Stimulated activated CD8-positive, alpha-beta memory T cell treated with anti-CD3 and anti-CD28 coated beads, Interleukin-12 subunit alpha, Interleukin-12 subunit beta, amount 100 ng/mL, for 24 hours (primary cell): ENCODE data around the gene RSRP1.

Experiments
- DNase-seq: peaks from one replicate; pipeline ENCODE4 v3.0.0-alpha.2; 2020; ENCODE audit errors: extremely low read depth

Gene RSRP1

DNA sequence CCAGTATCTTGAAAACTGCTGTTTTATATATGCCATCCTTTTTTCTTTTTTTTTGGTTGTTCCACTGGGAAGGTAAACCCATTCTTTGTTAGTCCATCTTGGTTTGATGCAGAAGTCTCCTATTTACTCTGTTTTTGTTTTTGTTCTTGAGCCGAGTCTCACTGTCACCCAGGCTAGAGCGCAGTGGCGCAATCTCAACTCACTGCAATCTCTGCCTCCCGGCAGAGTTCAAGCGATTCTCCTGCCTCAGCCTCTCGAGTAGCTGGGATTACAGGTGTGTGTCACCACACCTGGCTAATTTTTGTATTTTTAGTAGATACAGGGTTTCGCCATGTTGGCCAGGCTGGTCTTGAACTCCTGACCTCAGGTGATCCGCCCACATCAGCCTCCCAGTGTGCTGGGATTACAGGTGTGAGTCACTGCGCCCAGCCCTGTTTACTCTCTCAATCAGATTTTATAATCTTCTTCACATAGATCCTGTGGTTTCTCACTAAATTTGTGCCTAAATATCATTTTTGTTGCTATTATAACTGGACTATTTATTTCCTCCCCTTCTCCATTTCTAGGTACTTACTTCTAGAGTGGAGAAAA lies 27.5 kb downstream of the RSRP1 start:
- DNase-seq, result no peak

DNA sequence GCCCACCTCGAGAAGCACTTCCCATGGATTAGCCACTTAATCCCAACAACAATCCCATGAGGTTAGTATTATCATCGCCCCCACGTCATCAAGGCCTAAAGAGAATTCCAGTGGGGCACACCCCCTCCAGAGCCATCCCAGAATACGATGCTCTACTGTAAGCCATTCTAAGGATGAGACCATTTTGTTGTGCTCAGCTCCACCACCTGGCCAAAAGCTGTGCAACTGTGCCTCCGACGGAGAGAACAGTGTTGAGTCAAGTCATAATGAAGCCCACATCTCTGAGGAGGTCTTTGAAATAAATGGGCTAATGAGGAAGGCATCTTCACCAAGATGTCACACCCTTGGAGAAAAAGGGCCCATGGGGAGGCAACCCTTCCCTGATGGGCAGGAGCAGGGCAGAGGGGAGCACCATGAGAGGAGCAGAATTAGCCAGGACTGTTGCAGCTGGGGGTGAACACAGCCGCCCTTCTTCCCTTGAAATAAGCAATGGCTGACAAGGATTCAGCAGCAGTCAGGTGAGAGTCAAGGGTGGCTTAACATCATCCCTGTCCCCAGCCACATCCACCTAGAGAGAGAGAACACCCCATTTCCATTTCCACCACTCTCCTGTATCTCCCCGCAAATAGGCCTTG lies 29.5 kb downstream of the RSRP1 start:
- DNase-seq, result no peak

DNA sequence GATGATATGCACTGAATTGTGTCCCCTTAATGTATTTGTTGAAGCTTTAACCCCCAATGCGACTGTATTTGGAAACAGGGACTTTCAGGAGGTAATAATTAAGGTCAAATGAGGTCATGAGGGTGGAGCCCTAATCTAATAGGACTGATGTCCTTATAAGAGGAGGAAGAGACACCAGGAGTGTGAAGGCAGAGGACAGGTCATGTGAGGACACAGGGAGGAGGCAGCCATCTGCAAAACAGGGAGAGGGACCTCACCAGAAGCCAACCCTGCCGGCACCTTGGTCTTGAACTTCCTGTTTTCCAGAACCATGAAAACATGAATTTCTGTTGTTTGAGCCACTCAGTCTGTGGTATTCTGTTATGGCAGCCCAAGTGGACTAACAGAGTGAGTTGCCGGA lies 30.2 kb downstream of the RSRP1 start:
- no peak for DNase-seq

DNA sequence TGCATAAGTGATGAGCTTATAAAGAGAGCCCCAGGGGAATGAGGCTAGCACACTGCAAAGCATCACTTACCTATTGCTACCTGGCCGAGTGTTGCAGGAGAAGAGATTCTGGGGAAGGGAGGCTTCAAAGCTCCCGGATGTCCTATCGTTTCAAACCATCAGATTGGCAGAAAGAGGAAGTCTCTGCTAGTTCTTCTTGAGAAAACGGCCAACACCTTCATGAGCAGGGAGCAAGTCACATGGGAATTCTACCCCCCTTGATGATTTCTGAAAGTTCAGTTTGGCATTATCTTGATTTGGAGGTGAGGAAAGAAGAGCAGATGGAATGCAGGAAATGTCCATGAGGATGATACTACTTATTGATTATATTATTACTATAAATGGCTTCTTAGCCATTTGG lies 31.1 kb downstream of the RSRP1 start:
- DNase-seq, result no peak

DNA sequence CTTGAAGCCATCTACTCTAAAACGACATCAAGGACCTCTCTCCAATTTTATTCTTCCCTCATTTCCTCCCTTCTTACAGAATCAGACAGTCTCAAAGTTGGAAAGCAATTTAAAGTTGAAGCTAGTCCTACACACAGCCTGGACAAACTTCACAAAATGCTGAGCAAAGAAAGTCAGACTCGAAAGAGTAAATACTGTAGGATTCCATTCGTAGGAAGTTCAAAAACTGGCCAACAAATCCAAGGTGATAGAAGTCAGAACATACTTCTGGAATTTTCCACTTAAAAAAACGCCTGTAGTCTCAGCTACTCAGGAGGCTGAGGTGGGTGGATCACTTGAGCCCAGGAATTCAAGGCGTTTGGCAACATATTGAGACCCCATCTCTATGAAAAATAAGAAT lies 34.5 kb downstream of the RSRP1 start:
- DNase-seq, result no peak

DNA sequence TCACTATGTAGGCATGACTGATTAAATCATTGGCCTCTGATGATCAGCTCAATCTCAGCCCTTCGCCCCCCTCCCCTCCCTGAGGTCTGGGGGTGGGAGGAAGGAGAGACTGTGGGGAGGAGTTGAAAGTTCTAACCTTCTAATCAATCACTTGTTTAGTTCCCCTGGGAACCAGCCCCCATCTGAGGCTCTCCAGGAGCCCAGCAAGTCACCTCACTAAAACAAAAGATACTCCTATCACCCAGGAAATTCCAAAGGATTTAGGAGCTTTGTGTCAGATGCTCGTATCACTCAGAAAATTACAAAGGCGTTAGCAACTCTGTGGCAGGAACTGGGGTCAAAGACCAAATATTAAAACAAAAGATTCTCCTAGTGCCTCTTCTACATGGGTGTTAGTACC lies 36.5 kb downstream of the RSRP1 start:
- no peak for DNase-seq

DNA sequence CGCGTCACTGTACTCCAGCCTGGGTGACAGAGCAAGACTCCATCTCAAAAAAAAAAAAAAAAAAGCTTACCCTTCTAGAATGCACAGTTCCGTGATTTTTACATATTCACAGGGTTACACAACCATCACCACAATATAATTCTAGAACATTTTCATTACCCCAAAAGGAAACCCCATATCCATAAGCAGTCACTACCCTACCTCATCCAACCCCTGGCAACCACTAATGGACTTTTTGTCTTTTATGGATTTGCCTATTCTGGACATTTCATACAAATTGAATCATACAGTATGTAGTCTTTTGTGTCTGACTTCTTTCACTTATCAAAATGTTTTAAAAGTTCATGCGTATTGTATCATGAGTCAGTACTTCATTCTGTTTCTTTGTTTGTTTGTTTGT lies 37.7 kb downstream of the RSRP1 start:
- DNase-seq, result no peak

DNA sequence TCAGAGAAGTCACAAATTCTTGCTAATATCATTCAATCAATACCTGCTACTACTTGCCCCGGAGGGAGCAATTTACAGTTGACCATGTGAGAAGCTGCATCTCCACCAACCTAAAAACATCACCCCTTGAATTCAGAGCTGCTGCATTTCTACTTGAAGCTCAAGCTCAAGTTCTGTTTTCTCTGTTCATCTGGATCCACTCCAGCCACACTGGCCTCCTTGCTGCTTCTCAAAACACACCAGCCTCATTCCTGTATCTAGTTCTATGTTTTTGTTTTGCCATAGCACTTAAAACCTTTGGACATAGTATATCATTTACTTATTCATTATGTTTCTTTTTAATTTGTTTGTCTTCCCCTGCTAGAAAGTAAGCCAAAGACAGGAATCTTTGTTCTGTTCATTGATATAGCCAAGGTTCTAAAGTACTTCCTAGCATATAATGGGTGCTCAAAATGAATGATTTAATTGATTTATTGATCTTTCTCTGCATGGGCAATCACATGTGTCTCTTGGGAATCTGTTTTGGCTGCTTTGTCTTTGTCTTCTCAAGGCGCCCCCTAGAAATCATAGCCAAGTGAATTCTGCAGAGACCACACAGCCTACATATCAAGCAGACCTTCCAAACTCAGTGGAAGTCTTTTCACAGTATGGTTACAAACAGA lies 38.6 kb downstream of the RSRP1 start:
- DNase-seq, result no peak

DNA sequence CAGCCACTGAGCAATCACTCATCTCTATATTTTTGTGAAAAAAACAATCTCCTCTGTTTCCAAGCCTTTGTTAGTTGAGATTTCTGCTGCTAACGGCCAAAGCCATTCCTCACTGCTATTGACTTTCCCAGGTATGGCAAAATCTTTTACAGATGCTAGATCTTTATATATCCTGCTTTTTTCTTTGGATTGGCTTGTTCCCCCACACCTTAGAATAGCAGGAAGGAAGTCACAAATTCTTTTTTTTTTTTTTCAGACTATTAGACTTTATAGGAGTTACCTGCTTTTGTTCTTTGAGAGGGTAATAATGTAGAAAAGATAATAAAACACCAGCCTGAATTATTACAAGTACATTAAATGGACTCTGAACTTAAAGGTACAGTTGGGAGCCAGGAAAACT lies 39.2 kb downstream of the RSRP1 start:
- DNase-seq, result no peak

DNA sequence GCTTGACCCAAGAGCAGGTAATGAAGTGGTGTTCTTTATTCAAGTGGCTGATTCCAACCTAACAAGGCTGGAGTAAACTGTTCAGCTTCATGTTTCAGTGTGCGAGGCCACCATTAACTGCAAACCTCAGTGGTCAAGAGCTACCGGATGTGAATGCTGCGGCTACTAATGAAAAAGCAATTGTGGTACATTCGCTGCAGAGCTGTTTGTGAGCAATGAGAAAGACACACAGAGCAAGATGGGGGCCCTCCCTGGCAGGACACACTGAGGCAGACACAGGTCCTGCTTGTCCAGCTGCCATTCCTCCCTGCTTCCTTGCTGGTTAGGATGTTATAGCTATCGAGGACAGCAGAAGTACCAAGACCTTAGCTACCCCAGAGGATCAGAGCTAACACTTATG lies 41.1 kb downstream of the RSRP1 start:
- DNase-seq, result no peak

DNA sequence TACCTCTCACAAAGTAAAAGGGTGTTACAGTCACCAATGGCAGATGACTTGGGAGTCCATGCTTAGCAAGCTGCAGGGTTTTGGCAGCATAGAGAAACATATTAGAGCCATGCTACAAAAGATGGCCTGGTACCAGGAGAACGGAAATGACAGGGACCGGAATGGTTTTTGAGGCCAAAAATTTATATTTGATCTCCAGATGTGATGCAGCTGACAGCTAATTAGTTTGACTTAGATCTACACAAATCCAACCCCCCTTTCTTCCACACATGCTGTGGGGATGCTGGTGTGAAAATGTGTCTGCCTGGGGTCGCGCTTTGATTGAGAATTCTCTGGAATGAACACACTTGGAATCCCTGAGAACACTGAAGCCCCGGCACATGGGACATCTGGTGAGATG lies 41.5 kb downstream of the RSRP1 start:
- no peak for DNase-seq

DNA sequence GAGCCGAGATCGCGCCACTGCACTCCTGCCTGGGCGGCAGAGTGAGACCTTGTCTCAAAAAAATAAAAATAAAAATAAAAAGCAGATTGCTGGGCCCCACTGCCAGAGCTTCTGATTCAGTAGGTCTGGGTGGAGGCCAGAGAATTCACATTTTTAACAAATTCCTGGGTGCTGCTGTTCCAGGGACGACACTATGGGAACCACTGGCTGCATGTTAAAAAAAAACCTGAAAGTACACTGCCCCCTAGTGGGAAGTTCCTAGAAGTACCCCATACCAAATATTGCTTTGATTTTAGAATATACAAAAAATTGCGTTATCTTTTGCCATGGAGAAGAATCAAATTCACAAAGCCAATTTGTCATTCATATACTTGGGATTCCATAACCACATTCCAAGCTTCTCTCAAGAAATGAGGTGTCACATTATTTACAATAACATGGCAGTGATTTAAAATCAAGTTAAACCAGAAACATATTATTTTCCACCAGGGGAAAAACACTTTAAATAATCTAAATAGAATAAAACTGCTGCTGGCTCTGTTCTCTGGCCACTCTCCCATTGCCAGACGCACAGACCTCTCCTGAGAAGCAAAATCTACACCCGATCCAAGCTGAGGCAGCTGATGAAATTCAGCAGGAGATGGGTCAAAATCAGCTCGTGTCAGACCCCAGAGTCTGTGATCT lies 42.3 kb downstream of the RSRP1 start:
- DNase-seq, result no peak

DNA sequence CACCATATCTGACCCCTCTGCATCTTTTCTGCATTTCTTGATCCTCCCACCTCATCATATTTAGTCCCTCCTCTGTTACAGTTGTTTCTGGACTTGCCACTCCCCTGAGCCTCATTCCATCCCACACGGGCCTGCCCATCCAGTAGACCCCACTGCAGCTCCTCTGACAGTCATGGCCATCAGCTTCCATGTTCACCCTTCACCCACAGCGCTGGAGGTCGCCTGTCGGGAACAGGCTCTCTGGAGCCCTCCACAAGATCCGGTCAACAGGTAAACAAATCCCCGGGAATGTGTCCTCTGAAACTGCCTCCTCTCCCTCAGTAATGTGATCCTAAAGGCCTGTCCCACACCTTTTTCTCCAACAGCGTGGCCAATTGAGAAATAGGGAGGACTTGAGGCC lies 46.2 kb downstream of the RSRP1 start:
- no peak for DNase-seq

DNA sequence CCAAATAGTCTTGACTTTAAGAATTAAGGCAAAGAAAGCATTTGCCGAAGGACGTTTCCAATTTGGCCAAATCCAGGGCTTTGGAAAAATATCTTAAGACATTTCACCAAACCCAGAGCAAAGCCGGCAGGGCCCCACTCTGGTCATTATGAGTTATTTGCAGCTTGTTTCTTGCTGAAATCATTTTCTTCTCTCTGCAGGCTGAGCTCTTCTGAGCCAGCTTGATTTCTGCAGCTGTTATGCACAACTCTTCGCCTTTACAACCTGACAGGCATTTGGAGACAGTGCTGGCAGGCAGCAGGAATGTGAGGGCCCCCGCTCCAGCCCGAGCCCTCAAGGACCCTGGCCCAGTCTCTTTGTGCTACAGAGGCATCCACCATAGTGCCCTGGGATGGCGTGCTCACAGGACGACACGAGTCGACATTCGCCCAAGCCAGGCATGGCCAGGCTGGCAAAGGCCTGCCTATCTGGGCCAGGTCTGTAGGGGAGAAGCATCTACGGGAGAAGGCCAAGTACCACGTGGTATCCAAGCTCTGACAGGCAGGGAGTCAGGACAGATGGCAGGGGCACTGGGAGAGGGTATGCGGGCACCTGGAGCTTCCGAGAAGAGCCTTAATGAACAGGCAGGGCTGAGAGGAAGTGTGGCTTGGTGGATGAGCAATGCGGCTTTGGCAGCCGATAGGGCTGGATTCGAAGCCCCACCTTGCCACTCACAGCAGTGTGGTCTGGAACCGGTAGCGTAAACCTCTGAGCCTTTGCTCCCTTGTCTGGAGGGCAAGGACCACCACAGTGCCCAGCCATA lies 47.2 kb downstream of the RSRP1 start:
- no peak for DNase-seq

DNA sequence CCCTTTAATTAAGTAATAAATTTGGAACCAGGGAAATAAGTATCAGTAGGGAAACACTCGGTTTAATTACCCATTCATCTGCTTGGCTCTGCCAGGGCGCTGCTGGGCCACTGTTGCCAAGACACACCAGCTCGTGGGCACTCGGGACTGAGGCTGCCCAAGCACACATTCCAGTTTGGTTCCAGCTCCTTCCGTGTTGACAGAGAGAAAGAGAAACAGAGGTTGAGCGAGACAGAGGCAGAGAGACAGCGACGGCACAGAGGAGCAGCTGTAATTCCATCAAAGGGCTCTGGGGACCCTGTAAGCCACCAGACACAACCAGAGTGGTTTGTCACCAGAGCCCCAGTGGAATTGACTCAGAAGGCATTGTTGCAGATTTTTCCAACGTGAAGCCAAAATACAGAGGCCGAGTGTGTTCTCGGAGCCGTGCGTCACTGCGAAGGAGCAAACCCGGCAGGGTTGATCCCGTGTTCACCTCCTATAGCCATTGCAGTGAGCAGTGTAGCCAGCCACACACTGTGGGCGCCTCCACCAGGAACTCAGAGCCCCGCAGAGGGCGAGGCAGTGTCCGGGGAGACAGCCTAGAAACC lies 48.5 kb downstream of the RSRP1 start:
- DNase-seq, result no peak

DNA sequence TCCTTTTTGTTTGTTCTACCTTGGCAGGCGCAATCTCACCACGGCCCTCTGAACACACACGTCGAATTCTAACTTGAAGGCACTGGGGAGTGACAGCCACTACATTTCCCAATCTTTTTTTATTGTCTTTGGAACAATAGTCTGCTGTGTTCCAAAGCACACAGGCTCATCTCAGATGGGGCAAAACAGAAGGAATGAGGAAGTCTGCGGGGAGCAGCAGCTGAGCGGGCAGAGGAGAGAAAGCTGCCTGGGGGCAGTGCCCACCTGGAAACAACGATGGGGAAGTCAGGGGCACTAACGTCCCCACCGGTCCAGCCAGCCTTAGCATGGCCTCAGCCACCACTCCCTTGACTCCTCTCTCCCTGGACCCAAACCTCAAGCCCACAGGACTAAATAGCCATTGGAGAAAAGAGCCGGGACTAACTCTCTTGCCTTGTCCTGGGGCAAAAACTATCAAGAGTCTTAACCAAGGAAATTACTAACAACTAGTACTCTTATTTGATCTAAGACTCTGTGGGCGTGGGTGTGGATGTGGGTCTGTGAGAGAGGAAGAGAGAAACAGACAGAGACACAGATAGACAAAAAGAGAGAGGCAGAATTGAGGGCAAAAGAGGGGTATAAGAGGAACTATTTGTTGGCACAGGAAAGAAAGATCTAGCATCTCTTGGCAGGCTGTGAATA lies 49.1 kb downstream of the RSRP1 start:
- no peak for DNase-seq

DNA sequence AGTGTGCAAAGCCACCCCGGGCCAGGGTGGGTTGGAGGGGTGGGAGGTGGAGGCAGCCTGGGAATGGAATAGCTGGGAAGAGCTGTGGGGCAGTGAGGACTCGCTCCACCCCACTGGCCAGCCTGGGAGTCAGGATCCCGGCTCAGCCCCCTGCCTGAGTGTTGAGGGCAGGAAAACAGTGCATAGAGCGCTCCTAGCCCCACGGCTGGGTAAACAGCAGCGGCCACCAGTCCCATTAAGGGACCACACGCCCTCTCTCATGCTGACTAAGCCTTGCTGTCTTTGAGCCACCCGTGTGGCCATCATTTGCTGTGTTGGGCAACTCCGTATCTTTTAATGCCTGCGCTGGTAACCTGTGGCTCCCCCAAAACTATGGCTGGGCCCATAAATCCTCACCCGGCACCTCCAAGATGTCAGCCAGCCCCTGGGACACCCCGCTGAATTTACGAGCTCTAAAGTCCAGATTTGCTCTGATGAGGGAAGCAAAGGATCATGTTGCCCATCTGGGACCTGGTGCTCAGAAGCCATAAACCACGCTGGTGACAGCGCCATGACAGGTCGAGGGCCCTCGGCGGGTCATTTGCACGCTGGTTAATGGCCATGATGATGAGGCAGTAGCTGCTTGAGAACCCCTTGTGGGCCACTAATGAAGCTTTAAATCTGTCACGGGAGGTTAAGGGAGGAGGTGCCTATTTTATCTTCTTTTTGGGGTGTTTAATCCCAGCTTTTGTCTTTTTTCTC lies 49.8 kb downstream of the RSRP1 start:
- no peak for DNase-seq

DNA sequence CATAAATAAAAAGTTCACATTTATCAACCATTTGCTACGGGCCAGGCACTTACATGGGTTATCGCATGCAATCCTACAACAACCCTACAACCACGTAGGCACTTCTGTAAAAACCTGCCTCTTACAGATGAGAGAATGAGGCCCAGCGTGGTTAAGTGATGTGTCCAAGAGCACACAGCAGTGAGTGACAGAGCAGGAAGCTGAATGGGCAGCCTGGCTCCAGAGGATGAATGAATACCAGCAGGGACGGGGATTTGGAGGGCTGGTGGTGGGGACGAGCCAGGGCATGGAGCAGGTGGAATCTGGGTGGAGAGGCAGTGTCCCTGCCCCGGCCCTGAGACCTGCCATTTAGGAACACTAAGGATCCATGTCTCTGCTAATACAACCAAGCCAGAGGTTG lies 50.4 kb downstream of the RSRP1 start:
- DNase-seq, result no peak

DNA sequence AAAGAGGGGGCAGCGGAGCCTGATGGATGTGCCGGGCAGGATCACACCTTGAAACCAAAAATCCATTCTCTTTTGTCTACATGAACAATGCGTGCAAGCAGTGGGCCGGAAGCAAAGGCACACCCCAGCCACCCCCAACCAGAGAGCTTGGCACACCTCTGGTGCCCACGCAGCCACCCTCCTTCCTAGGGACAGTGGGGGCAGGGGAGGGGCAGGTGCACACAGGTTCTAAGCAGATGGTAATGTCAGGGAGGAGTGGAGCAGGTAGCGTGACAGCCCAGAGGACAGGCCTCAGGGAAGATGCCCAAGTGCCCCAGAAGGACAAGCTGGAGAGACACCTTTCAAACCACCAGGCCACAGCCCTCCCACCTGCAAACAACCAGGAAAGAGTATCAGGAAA lies 51.4 kb downstream of the RSRP1 start:
- DNase-seq, result no peak

DNA sequence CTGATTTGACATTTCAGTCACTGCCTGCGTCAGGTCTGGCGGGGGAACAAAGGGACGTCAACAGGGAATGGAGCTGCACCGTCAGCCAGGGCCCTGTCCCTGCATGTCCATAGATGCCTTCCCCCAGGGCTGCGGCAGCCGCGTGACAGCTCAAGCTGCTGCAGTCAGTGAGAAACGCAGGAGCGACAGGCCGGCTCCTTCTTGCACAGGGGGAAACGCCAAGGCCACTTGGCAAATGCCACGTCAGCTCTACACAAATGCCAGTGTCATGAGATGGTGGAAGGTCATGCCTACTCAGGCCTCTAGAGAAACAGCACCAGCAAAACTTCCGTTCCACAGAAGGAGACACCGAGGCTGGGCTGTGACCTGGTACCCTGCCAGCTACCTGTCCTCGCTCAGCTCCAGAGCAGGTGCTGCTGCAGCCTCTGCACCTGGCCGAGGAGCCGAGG lies 52.7 kb downstream of the RSRP1 start:
- DNase-seq, result no peak
